Vagina (tissue), 2 donors: ENCODE data around the gene SCAF11. TPM values are rescaled to one million over a fixed set of nuclear protein-coding genes. Genes with fewer than 3 reads are reported as not detected.

Source experiments
- DNase-seq, 2 donors: peaks; one replicate each; pipeline ENCODE4 v3.0.0-alpha.2; 2017; ENCODE audit errors: extremely low spot score in 2 of 2
- H3K27ac ChIP-seq: fragments of 200-600 bp; sonication (generic); one replicate; pipeline ENCODE4 v1.5.1; 2019
- H3K27me3 ChIP-seq: fragments of 200-600 bp; sonication (generic); one replicate; pipeline ENCODE4 v1.5.1; 2019
- H3K36me3 ChIP-seq, 2 donors: fragments of 200-600 bp; sonication (generic); one replicate each; pipeline ENCODE4 v1.5.1; 2017 to 2019
- H3K4me1 ChIP-seq: fragments of 200-600 bp; sonication (generic); one replicate; pipeline ENCODE4 v1.5.1; 2019
- H3K4me3 ChIP-seq, 2 donors: fragments of 200-600 bp; sonication (generic); 1 replicate in 1 of 2; 2 replicates in 1 of 2; pipeline ENCODE4 v1.5.1; 2016 to 2019
- H3K9me3 ChIP-seq: fragments of 200-600 bp; sonication (generic); one replicate; pipeline ENCODE4 v1.5.1; 2019
- POLR2A ChIP-seq, 2 donors: fragments of 450-650 bp; IDR thresholded peaks; one replicate each; pipeline ENCODE4 v1.6.1; 2017; ENCODE audit warnings: antibody characterized with exemption in 2 of 2, mild to moderate bottlenecking in 2 of 2, moderate library complexity in 2 of 2
- POLR2AphosphoS5 ChIP-seq, 2 donors: sonication (generic); formaldehyde crosslinking; IDR thresholded peaks; one replicate each; pipeline ENCODE4 v1.9.0; 2017; ENCODE audit warnings: antibody characterized with exemption in 2 of 2, mild to moderate bottlenecking in 2 of 2, low read depth in 1 of 2; ENCODE audit not compliant: insufficient read depth in 1 of 2
- intact Hi-C: fragments of 100-400 bp; cut with DNase I; formaldehyde crosslinking; loops from one replicate; pipeline ENCODE4 v1.15.1; 2023
- total RNA-seq: library from RNA; depleted of rRNA; stranded (reverse); fragments of >200 nt; gene quantifications from one replicate; pipeline ENCODE4 v1.2.3, GENCODE V29; 2016
- TF ChIP-seq, protein P1 (sequence below), 3 experiments: fragments of 450-650 bp in 2 of 3; fragments of 200-600 bp in 1 of 3; sonication (generic) in 1 of 3; IDR thresholded peaks; one replicate each; pipeline ENCODE4 v1.5.1; 2017 to 2019; ENCODE audit warnings: antibody characterized with exemption in 3 of 3, mild to moderate bottlenecking in 2 of 3, moderate library complexity in 2 of 3

The SCAF11 gene
- total RNA-seq, 1 donor from 2014 or later: 104 TPM

DNA sequence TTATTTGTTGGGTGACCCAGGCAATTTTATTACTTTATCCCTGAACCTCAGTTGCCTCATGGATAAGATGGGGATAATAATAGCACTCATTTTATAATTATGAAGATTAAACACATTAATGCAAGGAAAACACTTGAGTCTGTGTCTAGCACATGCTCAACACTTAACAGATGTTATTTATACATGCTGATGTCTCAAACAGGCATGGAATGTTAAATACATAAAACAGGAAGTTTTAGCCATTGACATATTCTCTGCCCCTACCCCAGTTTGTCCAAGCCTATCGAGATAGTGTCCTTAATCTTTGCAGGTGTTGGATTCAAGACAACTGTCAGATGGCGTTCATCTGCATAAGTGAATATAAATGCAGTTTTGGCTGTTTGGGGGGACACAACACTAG, 109.8 kb downstream of the SCAF11 start:
- peaks cover 0 to 14% of the 10 kb centered on the region in 2 donors for H3K36me3 ChIP-seq
- H3K9me3 ChIP-seq: no peaks in the 10 kb centered on the region
- H3K27me3 ChIP-seq: no peaks in the 10 kb centered on the region
- no peak overlapping the region for H3K4me3 ChIP-seq
- intact Hi-C loops: no loop called here
- no peak overlapping the region for H3K27ac ChIP-seq
- TF ChIP-seq, protein P1, sequence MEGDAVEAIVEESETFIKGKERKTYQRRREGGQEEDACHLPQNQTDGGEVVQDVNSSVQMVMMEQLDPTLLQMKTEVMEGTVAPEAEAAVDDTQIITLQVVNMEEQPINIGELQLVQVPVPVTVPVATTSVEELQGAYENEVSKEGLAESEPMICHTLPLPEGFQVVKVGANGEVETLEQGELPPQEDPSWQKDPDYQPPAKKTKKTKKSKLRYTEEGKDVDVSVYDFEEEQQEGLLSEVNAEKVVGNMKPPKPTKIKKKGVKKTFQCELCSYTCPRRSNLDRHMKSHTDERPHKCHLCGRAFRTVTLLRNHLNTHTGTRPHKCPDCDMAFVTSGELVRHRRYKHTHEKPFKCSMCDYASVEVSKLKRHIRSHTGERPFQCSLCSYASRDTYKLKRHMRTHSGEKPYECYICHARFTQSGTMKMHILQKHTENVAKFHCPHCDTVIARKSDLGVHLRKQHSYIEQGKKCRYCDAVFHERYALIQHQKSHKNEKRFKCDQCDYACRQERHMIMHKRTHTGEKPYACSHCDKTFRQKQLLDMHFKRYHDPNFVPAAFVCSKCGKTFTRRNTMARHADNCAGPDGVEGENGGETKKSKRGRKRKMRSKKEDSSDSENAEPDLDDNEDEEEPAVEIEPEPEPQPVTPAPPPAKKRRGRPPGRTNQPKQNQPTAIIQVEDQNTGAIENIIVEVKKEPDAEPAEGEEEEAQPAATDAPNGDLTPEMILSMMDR (IDR thresholded peaks at IDR 0.05): no peak
- TF ChIP-seq POLR2A (IDR thresholded peaks at IDR 0.05) (no peak), POLR2AphosphoS5 (IDR thresholded peaks at IDR 0.05; ENCODE audit: insufficient read depth in 1 of 2, low read depth in 1 of 2) (no peak)
- peaks cover 9% of the 10 kb centered on the region for H3K4me1 ChIP-seq
- DNase-seq: no peak

DNA sequence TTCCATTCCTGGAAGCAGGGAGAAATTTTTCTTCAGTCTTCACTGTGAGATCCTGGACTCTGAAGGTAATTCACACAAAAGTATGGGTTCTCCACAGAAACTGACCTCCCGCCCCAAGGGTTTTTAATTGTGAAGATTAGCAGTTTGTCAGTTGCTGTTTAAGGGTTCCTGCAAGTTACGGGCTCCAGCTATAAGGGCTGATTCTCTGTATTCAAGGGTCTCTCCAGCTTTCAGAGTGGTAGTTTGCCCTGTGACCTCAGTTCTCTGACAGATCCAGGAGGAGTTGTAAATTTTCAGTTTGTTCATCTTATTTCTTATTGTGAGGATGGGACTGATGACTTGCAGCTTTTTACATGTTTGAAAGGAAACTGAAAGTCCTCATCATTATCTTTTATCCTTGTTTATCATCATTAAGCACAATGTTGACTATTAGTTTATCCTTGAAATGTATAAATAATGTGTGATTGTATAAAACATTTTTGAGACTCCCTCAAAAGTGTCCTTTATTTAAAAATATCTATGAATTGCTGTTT, 110.9 kb downstream of the SCAF11 start:
- TF ChIP-seq POLR2A (IDR thresholded peaks at IDR 0.05): no peak
- TF ChIP-seq, protein P1 (IDR thresholded peaks at IDR 0.05): no peak
- no peak for TF ChIP-seq POLR2AphosphoS5 (IDR thresholded peaks at IDR 0.05; ENCODE audit: insufficient read depth in 1 of 2, low read depth in 1 of 2)
- intact Hi-C loops: no loop called here
- H3K4me3 ChIP-seq: no peak overlapping the region
- DNase-seq: no peak
- H3K4me1 ChIP-seq: peaks cover 9% of the 10 kb centered on the region
- no peaks in the 10 kb centered on the region for H3K27me3 ChIP-seq
- H3K27ac ChIP-seq: no peak overlapping the region
- no peaks in the 10 kb centered on the region for H3K9me3 ChIP-seq
- peaks cover 0 to 23% of the 10 kb centered on the region in 2 donors for H3K36me3 ChIP-seq

DNA sequence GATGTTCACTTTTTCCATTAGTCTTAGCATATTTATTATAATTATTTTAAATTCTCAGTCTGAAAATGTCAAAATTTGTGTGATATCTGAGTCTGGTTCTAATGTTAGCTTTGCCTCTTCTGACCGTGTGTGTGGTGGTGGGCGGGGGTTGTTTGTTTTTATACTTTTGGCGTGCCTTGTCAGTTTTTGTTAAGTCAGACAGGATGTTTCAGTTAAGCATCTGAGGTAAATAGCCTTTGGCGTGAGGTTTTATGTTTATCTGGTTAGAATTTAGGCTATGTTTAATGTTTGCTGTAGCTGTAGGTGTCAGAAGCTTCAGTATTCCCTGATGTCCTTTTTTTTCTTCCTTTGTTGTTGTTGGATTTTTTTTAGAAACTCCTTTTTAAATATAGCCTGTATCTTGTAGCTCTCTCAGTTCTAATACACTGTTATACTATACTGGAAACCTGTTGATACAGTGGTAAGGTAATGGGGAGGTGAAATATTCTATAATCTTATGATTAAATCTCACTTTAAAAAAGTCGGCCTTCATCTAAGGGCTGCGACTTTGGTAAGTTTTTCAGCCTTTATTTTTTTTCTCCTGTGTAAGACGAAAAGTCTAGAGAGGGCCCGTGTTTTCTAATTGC, 111.6 kb downstream of the SCAF11 start:
- peaks cover 9% of the 10 kb centered on the region for H3K4me1 ChIP-seq
- TF ChIP-seq, protein P1 (IDR thresholded peaks at IDR 0.05): no peak
- no peak for TF ChIP-seq POLR2AphosphoS5 (IDR thresholded peaks at IDR 0.05; ENCODE audit: insufficient read depth in 1 of 2, low read depth in 1 of 2)
- TF ChIP-seq POLR2A (IDR thresholded peaks at IDR 0.05): no peak
- H3K36me3 ChIP-seq: peaks cover 0 to 30% of the 10 kb centered on the region in 2 donors
- no peaks in the 10 kb centered on the region for H3K9me3 ChIP-seq
- no peak for DNase-seq
- no peak overlapping the region for H3K27ac ChIP-seq
- intact Hi-C loops: no loop called here
- H3K4me3 ChIP-seq: no peak overlapping the region
- no peaks in the 10 kb centered on the region for H3K27me3 ChIP-seq

DNA sequence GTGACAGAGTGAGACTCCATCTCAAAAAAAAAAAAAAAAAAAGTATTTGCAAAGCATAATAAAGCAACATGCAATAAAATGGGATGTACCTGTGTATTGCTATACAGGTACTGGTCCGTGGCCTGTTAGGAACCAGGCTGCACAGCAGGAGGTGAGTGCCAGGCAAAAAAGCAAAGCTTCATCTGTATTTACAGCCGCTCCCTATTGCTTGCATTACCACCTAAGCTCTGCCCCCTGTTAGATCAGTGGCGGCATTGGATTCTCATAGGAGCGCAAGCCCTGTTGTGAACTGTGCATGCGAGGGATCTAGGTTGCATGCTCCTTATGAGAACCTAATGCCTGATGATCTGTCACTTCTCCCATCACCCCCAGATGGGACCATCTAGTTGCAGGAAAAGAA, 113.3 kb downstream of the SCAF11 start:
- Histone ChIP-seq H3K27me3 (no peaks in the 10 kb centered on the region), H3K4me3 (no peak overlapping the region), H3K9me3 (no peaks in the 10 kb centered on the region), H3K36me3 (peaks cover 0 to 33% of the 10 kb centered on the region in 2 donors), H3K27ac (no peak overlapping the region), H3K4me1 (peaks cover 9% of the 10 kb centered on the region)
- intact Hi-C loops: no loop called here
- no peak for DNase-seq
- TF ChIP-seq POLR2A (IDR thresholded peaks at IDR 0.05) (no peak), POLR2AphosphoS5 (IDR thresholded peaks at IDR 0.05; ENCODE audit: insufficient read depth in 1 of 2, low read depth in 1 of 2) (no peak)
- TF ChIP-seq, protein P1 (IDR thresholded peaks at IDR 0.05): no peak

DNA sequence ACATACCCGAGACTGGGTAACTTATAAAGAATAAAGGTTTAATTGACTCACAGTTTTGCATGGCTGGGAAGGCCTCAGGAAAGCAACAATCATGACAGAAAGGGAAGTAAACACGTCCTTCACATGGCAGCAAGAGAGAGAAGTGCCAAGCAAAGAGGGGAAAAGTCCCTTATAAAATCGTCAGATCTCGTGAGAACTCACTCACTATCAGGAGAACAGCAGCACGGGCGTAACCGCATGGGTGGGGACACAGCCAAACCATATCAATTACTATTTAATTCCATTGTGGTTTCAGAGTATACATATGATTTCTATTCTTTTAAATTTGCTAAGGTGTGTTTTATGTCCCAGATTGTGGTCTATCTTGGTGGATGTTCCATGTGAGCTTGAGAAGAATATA, 117.9 kb downstream of the SCAF11 start:
- no peaks in the 10 kb centered on the region for H3K27me3 ChIP-seq
- H3K4me1 ChIP-seq: no peaks in the 10 kb centered on the region
- intact Hi-C loops: no loop called here
- H3K4me3 ChIP-seq: no peak overlapping the region
- H3K36me3 ChIP-seq: peaks cover 0 to 33% of the 10 kb centered on the region in 2 donors
- DNase-seq: no peak
- no peak overlapping the region for H3K27ac ChIP-seq
- no peaks in the 10 kb centered on the region for H3K9me3 ChIP-seq
- TF ChIP-seq POLR2A (IDR thresholded peaks at IDR 0.05): no peak
- TF ChIP-seq, protein P1 (IDR thresholded peaks at IDR 0.05): no peak
- TF ChIP-seq POLR2AphosphoS5 (IDR thresholded peaks at IDR 0.05; ENCODE audit: insufficient read depth in 1 of 2, low read depth in 1 of 2): no peak
